GM19455 (cell line): Measurements from ENCODE around the gene PIGK.

Source experiments
- ATAC-seq: cut with Tn5 transposase; IDR thresholded peaks from one replicate; pipeline ENCODE4 v1.9.1; 2021; ENCODE audit not compliant: unreplicated experiment

Gene PIGK

DNA sequence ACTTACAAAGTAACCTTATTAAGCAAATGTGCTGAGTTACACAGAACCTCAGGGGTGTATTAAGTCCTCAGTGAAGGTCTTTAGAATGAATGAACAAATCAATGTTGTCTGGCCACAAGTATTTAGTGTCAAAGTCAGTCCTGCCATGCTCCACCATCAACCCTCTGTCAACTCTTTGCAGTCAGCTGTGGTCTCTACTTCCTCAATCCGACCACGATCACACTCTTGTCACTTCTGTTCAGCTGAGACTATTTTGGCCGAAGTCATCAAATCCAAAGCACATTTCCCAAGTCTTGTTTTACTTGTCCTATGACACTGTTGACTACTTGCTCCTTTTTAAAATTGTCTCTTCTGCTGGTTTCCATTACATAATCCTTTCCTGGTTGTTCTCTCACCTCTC lies 178.4 kb downstream of the PIGK start:
- no peak for ATAC-seq

DNA sequence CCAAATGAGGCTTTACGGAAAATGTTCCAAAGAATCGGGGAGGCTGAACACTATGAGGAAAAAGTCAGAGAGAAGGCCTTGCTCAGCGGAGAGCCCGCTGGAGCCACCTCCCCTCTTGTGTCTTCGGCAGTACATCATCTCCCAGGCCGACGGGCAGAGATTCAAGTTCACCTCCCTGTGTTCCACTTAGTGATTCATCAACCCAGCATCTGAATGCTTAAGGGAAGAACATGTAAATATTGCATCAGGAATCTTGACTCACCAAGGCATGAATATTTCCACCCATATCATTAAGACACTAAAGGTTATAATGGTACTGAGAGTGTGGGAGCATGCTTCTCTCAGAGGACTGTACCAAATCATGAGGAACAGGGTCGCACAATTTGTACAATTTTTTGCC lies 179.5 kb downstream of the PIGK start:
- no peak for ATAC-seq

DNA sequence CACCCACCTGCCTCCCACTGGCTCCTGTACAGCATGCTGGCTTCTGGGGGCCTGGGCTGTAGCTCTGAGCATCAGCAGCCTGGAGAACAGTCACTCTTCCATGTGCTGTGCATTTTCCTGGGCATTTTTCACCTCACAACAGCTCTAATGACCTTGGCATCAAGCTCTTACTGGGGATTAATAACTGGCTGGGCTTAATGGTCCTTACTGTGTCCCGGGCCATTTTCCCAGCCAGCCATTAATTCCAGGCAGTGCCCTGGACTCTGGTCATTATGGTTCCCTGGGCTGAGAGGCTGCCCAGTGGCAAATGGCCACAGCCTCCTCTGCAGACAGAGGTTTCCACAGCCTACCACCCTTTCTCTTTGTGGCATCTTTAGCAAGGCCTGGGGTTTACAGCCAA lies 180.1 kb downstream of the PIGK start:
- ATAC-seq: no peak
